Neural progenitor cell (in vitro differentiated cells): ENCODE results near the gene GGA1. TPM values are rescaled to one million over a fixed set of nuclear protein-coding genes. Genes with fewer than 3 reads are reported as not detected.

ENCODE experiments used
- DNase-seq: peaks from one replicate; pipeline ENCODE4 v3.0.0-alpha.2; 2016; ENCODE audit warnings: low spot score
- H2AFZ ChIP-seq: fragments of 200-600 bp; sonication (generic); replicated peaks from 2 replicates; pipeline ENCODE4 v1.6.1; 2016; ENCODE audit warnings: antibody characterized with exemption
- H3F3A ChIP-seq: fragments of 200-600 bp; sonication (generic); 2 replicates; pipeline ENCODE4 v1.6.1; 2016; ENCODE audit warnings: antibody characterized with exemption, low read depth
- H3K27ac ChIP-seq: fragments of 200-600 bp; sonication (generic); 2 replicates; pipeline ENCODE4 v1.5.1; 2016; ENCODE audit warnings: mild to moderate bottlenecking
- H3K27me3 ChIP-seq: fragments of 200-600 bp; sonication (generic); 2 replicates; pipeline ENCODE4 v1.6.1; 2016; ENCODE audit warnings: mild to moderate bottlenecking, moderate library complexity
- H3K36me3 ChIP-seq: fragments of 200-600 bp; sonication (generic); 2 replicates; pipeline ENCODE4 v1.5.1; 2016
- H3K4me1 ChIP-seq: fragments of 200-600 bp; sonication (generic); 2 replicates; pipeline ENCODE4 v1.6.1; 2016; ENCODE audit warnings: mixed run types
- H3K4me2 ChIP-seq: fragments of 200-600 bp; sonication (generic); 2 replicates; pipeline ENCODE4 v1.6.1; 2016
- H3K4me3 ChIP-seq: fragments of 200-600 bp; sonication (generic); 2 replicates; pipeline ENCODE4 v1.5.1; 2016
- H3K79me2 ChIP-seq: fragments of 200-600 bp; sonication (generic); 2 replicates; pipeline ENCODE4 v1.6.1; 2016; ENCODE audit warnings: low read depth
- H3K9ac ChIP-seq: fragments of 200-600 bp; sonication (generic); 2 replicates; pipeline ENCODE4 v1.6.1; 2016
- H3K9me3 ChIP-seq: fragments of 200-600 bp; sonication (generic); 2 replicates; pipeline ENCODE4 v1.5.1; 2016; ENCODE audit warnings: low read depth
- H4K20me1 ChIP-seq: fragments of 200-600 bp; sonication (generic); 2 replicates; pipeline ENCODE4 v1.6.1; 2016; ENCODE audit warnings: low read depth
- H3K27ac Mint-ChIP-seq: 3 replicates; pipeline ENCODE4 v1.8.0; 2021; ENCODE audit warnings: mixed read lengths
- H3K27me3 Mint-ChIP-seq: 2 replicates; pipeline ENCODE4 v1.8.0; 2022; ENCODE audit warnings: low read depth, mild to moderate bottlenecking, inconsistent platforms, moderate library complexity, mixed read lengths; ENCODE audit not compliant: insufficient read depth
- H3K36me3 Mint-ChIP-seq: 3 replicates; pipeline ENCODE4 v1.8.0; 2021; ENCODE audit warnings: mixed read lengths
- H3K4me1 Mint-ChIP-seq: 3 replicates; pipeline ENCODE4 v1.8.0; 2021; ENCODE audit warnings: mixed read lengths
- H3K4me3 Mint-ChIP-seq: 3 replicates; pipeline ENCODE4 v1.8.0; 2021; ENCODE audit warnings: mild to moderate bottlenecking, moderate library complexity, mixed read lengths
- H3K9me3 Mint-ChIP-seq: 3 replicates; pipeline ENCODE4 v1.8.0; 2020; ENCODE audit warnings: mixed read lengths
- CTCF ChIP-seq: fragments of 200-600 bp; sonication (generic); IDR thresholded peaks from 2 replicates; pipeline ENCODE4 v1.5.1; 2017; ENCODE audit warnings: antibody characterized with exemption, mild to moderate bottlenecking
- EZH2 ChIP-seq: fragments of 200-600 bp; sonication (generic); IDR thresholded peaks from 2 replicates; pipeline ENCODE4 v1.6.1; 2017; ENCODE audit warnings: antibody characterized with exemption, mild to moderate bottlenecking, moderate library complexity
- EZH2phosphoT487 ChIP-seq: fragments of 200-600 bp; sonication (generic); IDR thresholded peaks from 2 replicates; pipeline ENCODE4 v1.6.1; 2017; ENCODE audit warnings: antibody characterized with exemption
- total RNA-seq: library from RNA; depleted of rRNA; stranded (reverse); fragments of >200 nt; gene quantifications from 2 replicates; pipeline ENCODE4 v1.2.3, GENCODE V29; 2015; ENCODE audit warnings: low replicate concordance

Gene GGA1
- total RNA-seq, 1 donor from 2014 or later = 62.3 TPM

- no peaks in the 10 kb centered on the region for H3K36me3 ChIP-seq
Measured at GRCh38 chr22:37624017-37624365, 15.4 kb downstream of the GGA1 start.

GRCh38 chr22:37624876-37625275, 16.2 kb downstream of the GGA1 start:
- no peak overlapping the region for H3K27ac Mint-ChIP-seq

More at GRCh38 chr22:37624017-37624365, 15.4 kb downstream of the GGA1 start:
- H3K79me2 ChIP-seq = no peaks in the 10 kb centered on the region
- H3K27me3 ChIP-seq = no peaks in the 10 kb centered on the region
- H3F3A ChIP-seq = peaks cover 5% of the 10 kb centered on the region
- H3K9me3 ChIP-seq = no peaks in the 10 kb centered on the region
- H3K4me2 ChIP-seq = no peak overlapping the region
- H3K4me1 ChIP-seq = peaks cover 4% of the 10 kb centered on the region
- H3K4me3 ChIP-seq = no peak overlapping the region
- no peak overlapping the region for H3K27ac ChIP-seq
- H3K4me3 Mint-ChIP-seq = no peak overlapping the region
- no peak overlapping the region for H2AFZ ChIP-seq
- H3K4me1 Mint-ChIP-seq = peaks cover 7% of the 10 kb centered on the region
- peaks cover 11% of the 10 kb centered on the region for H3K36me3 Mint-ChIP-seq
- peaks cover 2% of the 10 kb centered on the region for H3K27me3 Mint-ChIP-seq
- no peak for TF ChIP-seq CTCF
- no peak for TF ChIP-seq EZH2phosphoT487
- TF ChIP-seq EZH2 = no peak
- no peaks in the 10 kb centered on the region for H3K9me3 Mint-ChIP-seq
- H4K20me1 ChIP-seq = no peaks in the 10 kb centered on the region
- H3K27ac Mint-ChIP-seq = no peak overlapping the region
- H3K9ac ChIP-seq = no peak overlapping the region
- DNase-seq = no peak

DNA sequence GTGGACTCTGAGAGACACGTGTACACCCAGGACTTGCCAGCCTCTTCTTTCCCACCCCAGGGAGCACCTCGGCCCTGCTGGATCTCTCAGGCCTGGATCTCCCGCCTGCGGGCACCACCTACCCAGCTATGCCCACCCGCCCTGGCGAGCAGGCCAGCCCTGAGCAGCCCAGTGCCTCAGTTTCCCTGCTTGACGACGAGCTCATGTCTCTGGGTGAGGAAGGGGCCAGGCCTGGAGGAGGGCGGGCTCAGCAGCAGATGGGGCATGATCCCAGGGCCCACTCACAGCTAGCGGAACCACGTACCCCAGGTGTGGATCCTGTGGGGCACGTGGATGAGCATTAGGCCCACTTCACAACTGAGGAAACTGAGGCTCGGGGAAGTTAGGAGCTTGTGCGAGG, 17.1 kb downstream of the GGA1 start:
- no peak overlapping the region for H3K4me3 ChIP-seq
- TF ChIP-seq EZH2 (no peak), CTCF (no peak), EZH2phosphoT487 (no peak)
- Mint-ChIP-seq H3K36me3 (peaks cover 9% of the 10 kb centered on the region), H3K27ac (no peak overlapping the region), H3K4me1 (peaks cover 7% of the 10 kb centered on the region), H3K9me3 (no peaks in the 10 kb centered on the region), H3K4me3 (no peak overlapping the region), H3K27me3 (peaks cover 2% of the 10 kb centered on the region)
- no peak overlapping the region for H3K27ac ChIP-seq
- H3K4me2 ChIP-seq = no peak overlapping the region
- H3K79me2 ChIP-seq = no peaks in the 10 kb centered on the region
- no peak for DNase-seq
- H4K20me1 ChIP-seq = no peaks in the 10 kb centered on the region
- no peaks in the 10 kb centered on the region for H3K27me3 ChIP-seq
- H3K9me3 ChIP-seq = no peaks in the 10 kb centered on the region
- H2AFZ ChIP-seq = no peak overlapping the region
- peaks cover 4% of the 10 kb centered on the region for H3K4me1 ChIP-seq
- no peak overlapping the region for H3K9ac ChIP-seq
- peaks cover 5% of the 10 kb centered on the region for H3F3A ChIP-seq
- H3K36me3 ChIP-seq = no peaks in the 10 kb centered on the region

More at GRCh38 chr22:37624876-37625275, 16.2 kb downstream of the GGA1 start:
- Histone ChIP-seq H3K27me3 (no peaks in the 10 kb centered on the region), H3K9me3 (no peaks in the 10 kb centered on the region), H3K4me2 (no peak overlapping the region), H3K9ac (no peak overlapping the region), H3K4me1 (peaks cover 4% of the 10 kb centered on the region), H3K36me3 (no peaks in the 10 kb centered on the region), H3K4me3 (no peak overlapping the region), H3K27ac (no peak overlapping the region), H3F3A (peaks cover 5% of the 10 kb centered on the region), H2AFZ (no peak overlapping the region), H3K79me2 (no peaks in the 10 kb centered on the region), H4K20me1 (no peaks in the 10 kb centered on the region)
- H3K27me3 Mint-ChIP-seq = peaks cover 2% of the 10 kb centered on the region
- no peak for DNase-seq
- peaks cover 11% of the 10 kb centered on the region for H3K36me3 Mint-ChIP-seq
- peaks cover 7% of the 10 kb centered on the region for H3K4me1 Mint-ChIP-seq
- H3K9me3 Mint-ChIP-seq = no peaks in the 10 kb centered on the region
- no peak for TF ChIP-seq EZH2phosphoT487
- no peak for TF ChIP-seq EZH2
- TF ChIP-seq CTCF = no peak
- H3K4me3 Mint-ChIP-seq = peak overlapping the region; percentile 38

DNA sequence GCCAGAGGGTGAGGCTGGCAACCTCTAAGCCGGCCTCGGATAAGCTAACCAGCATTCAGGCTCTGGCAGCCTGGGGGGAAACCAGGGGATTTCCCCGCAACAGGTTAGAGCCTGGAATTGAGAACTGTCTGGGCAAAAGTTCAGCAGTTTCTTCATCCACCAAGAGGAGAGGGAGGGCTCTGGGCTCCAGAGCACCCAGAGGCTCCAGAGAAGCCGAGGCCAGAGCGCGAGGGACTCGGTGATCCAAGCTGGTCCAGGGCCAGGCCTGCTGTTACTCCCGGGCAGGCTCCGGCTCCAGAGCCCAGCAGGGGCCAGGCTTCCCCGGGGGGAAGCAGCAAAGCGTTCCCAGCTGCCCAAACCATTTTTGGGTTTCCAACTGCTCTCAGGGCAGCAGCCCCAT, 17.5 kb downstream of the GGA1 start:
- Mint-ChIP-seq H3K4me3 (no peak overlapping the region), H3K27ac (no peak overlapping the region), H3K27me3 (peaks cover 2% of the 10 kb centered on the region), H3K4me1 (peaks cover 7% of the 10 kb centered on the region), H3K9me3 (no peaks in the 10 kb centered on the region), H3K36me3 (peaks cover 8% of the 10 kb centered on the region)
- TF ChIP-seq EZH2phosphoT487 (no peak), CTCF (no peak), EZH2 (no peak)
- H3K4me3 ChIP-seq = no peak overlapping the region
- H4K20me1 ChIP-seq = no peaks in the 10 kb centered on the region
- H3K4me2 ChIP-seq = no peak overlapping the region
- H3K9me3 ChIP-seq = no peaks in the 10 kb centered on the region
- H3K27ac ChIP-seq = no peak overlapping the region
- no peaks in the 10 kb centered on the region for H3K79me2 ChIP-seq
- H3K27me3 ChIP-seq = no peaks in the 10 kb centered on the region
- H3K36me3 ChIP-seq = no peaks in the 10 kb centered on the region
- no peak overlapping the region for H3K9ac ChIP-seq
- no peak overlapping the region for H2AFZ ChIP-seq
- H3F3A ChIP-seq = peaks cover 5% of the 10 kb centered on the region
- DNase-seq = no peak
- peaks cover 4% of the 10 kb centered on the region for H3K4me1 ChIP-seq
